Esophagus muscularis mucosa (tissue), 4 donors: ENCODE measurements around the gene LRRC43. TPM values are rescaled to one million over a fixed set of nuclear protein-coding genes. Genes with fewer than 3 reads are reported as not detected.

Source experiments
- DNase-seq: peaks from one replicate; pipeline ENCODE4 v3.0.0-alpha.2; 2017; ENCODE audit errors: extremely low spot score
- H3K27ac ChIP-seq, 4 donors: fragments of 200-600 bp; sonication (generic); replicated peaks in 1 of 4; 1 replicate in 3 of 4; 2 replicates in 1 of 4; pipeline ENCODE4 v1.5.1; 2016 to 2019; ENCODE audit warnings: mild to moderate bottlenecking in 1 of 4
- H3K27me3 ChIP-seq, 4 donors: fragments of 200-600 bp; sonication (generic); one replicate each; pipeline versions ENCODE4 v1.5.1 to v1.6.0; 2016 to 2019
- H3K36me3 ChIP-seq, 4 donors: fragments of 200-600 bp; sonication (generic); one replicate each; pipeline ENCODE4 v1.5.1; 2016 to 2019
- H3K4me1 ChIP-seq, 4 donors: fragments of 200-600 bp; sonication (generic); one replicate each; pipeline ENCODE4 v1.5.1; 2016 to 2019
- H3K4me3 ChIP-seq, 4 donors: fragments of 200-600 bp; sonication (generic); 1 replicate in 2 of 4; 2 replicates in 2 of 4; pipeline ENCODE4 v1.5.1; 2016 to 2019; ENCODE audit warnings: mild to moderate bottlenecking in 4 of 4, moderate library complexity in 1 of 4
- H3K9me3 ChIP-seq, 4 donors: fragments of 200-600 bp; sonication (generic); 1 replicate in 3 of 4; 2 replicates in 1 of 4; pipeline ENCODE4 v1.5.1; 2016 to 2019
- EP300 ChIP-seq: sonication (generic); formaldehyde crosslinking; IDR thresholded peaks from one replicate; pipeline ENCODE4 v1.6.1; 2017; ENCODE audit warnings: antibody characterized with exemption
- POLR2A ChIP-seq: fragments of 450-650 bp; IDR thresholded peaks from one replicate; pipeline ENCODE4 v1.6.1; 2017; ENCODE audit warnings: antibody characterized with exemption, moderate library complexity, mild to moderate bottlenecking, low read depth
- POLR2AphosphoS5 ChIP-seq, 2 donors: sonication (generic); formaldehyde crosslinking; IDR thresholded peaks; one replicate each; pipeline ENCODE4 v1.6.1; 2017; ENCODE audit warnings: antibody characterized with exemption in 2 of 2
- WGBS: methylation state at CpG from one replicate; pipeline ENCODE4 v1.1.5; 2018; 5-methylcytosine and 5-hydroxymethylcytosine counted together
- intact Hi-C: fragments of 100-400 bp; cut with DNase I; formaldehyde crosslinking; loops from one replicate; pipeline ENCODE4 v1.15.1; 2023
- total RNA-seq, 4 donors: library from RNA; depleted of rRNA; stranded (reverse); fragments of >200 nt; gene quantifications; one replicate each; pipeline versions ENCODE4 v1.1.0 to v1.2.1, GENCODE V29; 2016
- TF ChIP-seq, protein P1 (sequence below), 3 experiments: fragments of 200-600 bp in 2 of 3; fragments of 450-650 bp in 1 of 3; sonication (generic) in 2 of 3; IDR thresholded peaks; one replicate each; pipeline ENCODE4 v1.5.1; 2017 to 2019; ENCODE audit warnings: antibody characterized with exemption in 3 of 3, mild to moderate bottlenecking in 2 of 3, moderate library complexity in 1 of 3

The LRRC43 gene
- total RNA-seq, 4 donors from 2014 or later: 0.99 to 2.5 (median 1.3) TPM; not detected in 1

DNA sequence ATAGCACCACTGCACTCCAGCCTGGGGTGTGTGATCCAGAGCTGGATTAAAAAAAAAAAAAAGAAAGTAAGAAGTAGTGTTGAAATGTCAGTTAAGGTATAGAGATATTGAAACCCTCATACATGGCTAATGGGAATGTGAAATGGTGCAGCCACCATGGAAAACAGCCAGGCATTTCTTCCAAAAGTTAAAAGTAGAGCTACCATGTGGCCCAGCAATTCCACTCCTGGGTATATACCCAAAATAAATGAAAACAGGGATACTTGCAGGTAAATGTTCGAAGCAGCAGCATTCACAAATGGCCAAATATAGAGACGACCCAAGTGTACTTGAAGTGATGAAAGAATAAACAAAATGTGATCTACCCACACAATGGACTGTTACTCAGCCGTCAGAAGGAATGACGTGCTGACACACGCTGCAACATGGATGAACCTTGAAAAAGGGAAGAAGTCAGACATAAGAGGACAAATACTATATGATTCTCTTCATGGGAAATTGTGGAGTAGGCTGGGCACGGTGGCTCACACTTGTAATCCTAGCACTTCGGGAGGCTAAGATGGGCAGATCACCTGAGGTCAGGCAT is 24.1 kb upstream of the LRRC43 start:
- no peaks in the 10 kb centered on the region for H3K4me1 ChIP-seq
- H3K4me3 ChIP-seq: no peak overlapping the region
- H3K36me3 ChIP-seq: no peaks in the 10 kb centered on the region
- no peak overlapping the region for H3K27ac ChIP-seq
- H3K27me3 ChIP-seq: no peaks in the 10 kb centered on the region
- no peak for TF ChIP-seq EP300
- no peak for TF ChIP-seq POLR2AphosphoS5 (IDR thresholded peaks at IDR 0.05)
- DNase-seq: no peak
- WGBS: 83% methylated on average over 7 of the region's 7 CpGs
- no peaks in the 10 kb centered on the region for H3K9me3 ChIP-seq
- intact Hi-C loops: no loop called here

DNA sequence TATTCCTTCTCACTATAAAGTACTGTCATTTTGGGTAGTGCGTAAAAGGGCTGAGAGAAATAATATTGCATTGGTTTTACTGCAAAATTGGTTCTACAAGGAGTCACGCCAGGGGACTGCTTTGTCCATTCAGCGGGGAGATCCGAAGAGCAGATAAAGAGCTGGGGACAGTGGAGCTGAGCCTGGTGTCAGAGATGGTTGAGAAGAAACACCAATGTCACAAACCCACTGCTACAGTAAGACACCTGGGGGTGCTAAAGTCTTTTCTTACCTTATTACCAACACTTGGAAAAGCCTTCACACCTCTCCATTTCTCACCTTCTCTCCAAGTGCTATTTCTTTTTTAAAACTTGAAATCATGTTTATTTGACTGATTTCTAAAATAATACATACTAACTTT is 23.0 kb upstream of the LRRC43 start:
- H3K4me3 ChIP-seq: no peak overlapping the region
- H3K4me1 ChIP-seq: no peaks in the 10 kb centered on the region
- no peaks in the 10 kb centered on the region for H3K9me3 ChIP-seq
- H3K27me3 ChIP-seq: no peaks in the 10 kb centered on the region
- 82% methylated on average over 4 of the region's 4 CpGs for WGBS
- intact Hi-C loops: no loop called here
- no peak overlapping the region for H3K27ac ChIP-seq
- H3K36me3 ChIP-seq: no peaks in the 10 kb centered on the region
- DNase-seq: no peak
- TF ChIP-seq, protein P1, sequence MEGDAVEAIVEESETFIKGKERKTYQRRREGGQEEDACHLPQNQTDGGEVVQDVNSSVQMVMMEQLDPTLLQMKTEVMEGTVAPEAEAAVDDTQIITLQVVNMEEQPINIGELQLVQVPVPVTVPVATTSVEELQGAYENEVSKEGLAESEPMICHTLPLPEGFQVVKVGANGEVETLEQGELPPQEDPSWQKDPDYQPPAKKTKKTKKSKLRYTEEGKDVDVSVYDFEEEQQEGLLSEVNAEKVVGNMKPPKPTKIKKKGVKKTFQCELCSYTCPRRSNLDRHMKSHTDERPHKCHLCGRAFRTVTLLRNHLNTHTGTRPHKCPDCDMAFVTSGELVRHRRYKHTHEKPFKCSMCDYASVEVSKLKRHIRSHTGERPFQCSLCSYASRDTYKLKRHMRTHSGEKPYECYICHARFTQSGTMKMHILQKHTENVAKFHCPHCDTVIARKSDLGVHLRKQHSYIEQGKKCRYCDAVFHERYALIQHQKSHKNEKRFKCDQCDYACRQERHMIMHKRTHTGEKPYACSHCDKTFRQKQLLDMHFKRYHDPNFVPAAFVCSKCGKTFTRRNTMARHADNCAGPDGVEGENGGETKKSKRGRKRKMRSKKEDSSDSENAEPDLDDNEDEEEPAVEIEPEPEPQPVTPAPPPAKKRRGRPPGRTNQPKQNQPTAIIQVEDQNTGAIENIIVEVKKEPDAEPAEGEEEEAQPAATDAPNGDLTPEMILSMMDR (IDR thresholded peaks at IDR 0.05): no peak
- no peak for TF ChIP-seq POLR2AphosphoS5 (IDR thresholded peaks at IDR 0.05)
- no peak for TF ChIP-seq POLR2A
- TF ChIP-seq EP300: no peak

DNA sequence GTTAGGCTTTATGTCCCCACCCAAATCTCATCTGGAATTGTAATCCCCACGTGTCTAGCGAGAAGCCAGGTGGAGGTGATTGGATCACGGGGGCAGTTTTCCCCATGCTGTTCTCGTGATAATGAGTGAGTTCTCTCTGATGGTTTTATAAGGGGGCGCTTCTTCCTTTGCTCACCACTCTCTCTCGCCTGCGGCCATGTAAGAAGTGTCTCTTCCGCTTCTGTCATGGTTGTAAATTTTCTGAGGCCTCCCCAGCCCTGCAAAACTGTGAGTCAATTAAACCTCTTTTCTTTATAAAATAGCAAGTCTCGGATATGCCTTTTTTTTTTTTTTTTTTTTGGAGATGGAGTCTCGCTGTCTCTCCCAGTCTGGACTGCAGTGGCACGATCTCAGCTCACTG is 22.2 kb upstream of the LRRC43 start:
- Histone ChIP-seq H3K27ac (no peak overlapping the region), H3K9me3 (no peaks in the 10 kb centered on the region), H3K36me3 (no peaks in the 10 kb centered on the region), H3K27me3 (no peaks in the 10 kb centered on the region), H3K4me1 (no peaks in the 10 kb centered on the region), H3K4me3 (no peak overlapping the region)
- DNase-seq: no peak
- WGBS: 87% methylated on average over 11 of the region's 11 CpGs
- TF ChIP-seq EP300: no peak
- no peak for TF ChIP-seq POLR2A
- TF ChIP-seq POLR2AphosphoS5 (IDR thresholded peaks at IDR 0.05): no peak
- TF ChIP-seq, protein P1 (IDR thresholded peaks at IDR 0.05): no peak
- intact Hi-C loops: no loop called here

DNA sequence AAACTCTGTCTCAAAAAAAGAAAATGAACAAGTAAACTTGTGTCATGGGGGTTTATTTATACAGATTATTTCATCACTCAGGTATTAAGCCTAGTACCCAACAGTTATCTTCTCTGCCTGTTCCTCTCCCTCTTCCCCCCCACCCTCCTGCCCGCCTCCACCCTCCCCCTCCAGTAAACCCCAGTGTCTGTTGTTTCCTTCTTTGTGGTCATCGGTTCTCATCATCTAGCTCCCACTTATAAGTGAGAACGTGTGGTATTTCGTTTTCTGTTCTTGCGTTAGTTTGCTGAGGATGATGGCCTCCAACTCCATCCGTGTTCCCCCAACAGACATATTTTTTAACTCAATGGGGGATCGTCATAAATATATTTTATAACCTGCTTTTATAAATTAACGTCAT is 21.2 kb upstream of the LRRC43 start:
- H3K27ac ChIP-seq: no peak overlapping the region
- no peaks in the 10 kb centered on the region for H3K36me3 ChIP-seq
- no peaks in the 10 kb centered on the region for H3K27me3 ChIP-seq
- no peaks in the 10 kb centered on the region for H3K4me1 ChIP-seq
- WGBS: 73% methylated on average over 8 of the region's 8 CpGs
- no peaks in the 10 kb centered on the region for H3K9me3 ChIP-seq
- intact Hi-C loops: no loop called here
- no peak for DNase-seq
- no peak overlapping the region for H3K4me3 ChIP-seq
- no peak for TF ChIP-seq POLR2AphosphoS5 (IDR thresholded peaks at IDR 0.05)
- TF ChIP-seq POLR2A: no peak
- no peak for TF ChIP-seq EP300
- TF ChIP-seq, protein P1 (IDR thresholded peaks at IDR 0.05): no peak

DNA sequence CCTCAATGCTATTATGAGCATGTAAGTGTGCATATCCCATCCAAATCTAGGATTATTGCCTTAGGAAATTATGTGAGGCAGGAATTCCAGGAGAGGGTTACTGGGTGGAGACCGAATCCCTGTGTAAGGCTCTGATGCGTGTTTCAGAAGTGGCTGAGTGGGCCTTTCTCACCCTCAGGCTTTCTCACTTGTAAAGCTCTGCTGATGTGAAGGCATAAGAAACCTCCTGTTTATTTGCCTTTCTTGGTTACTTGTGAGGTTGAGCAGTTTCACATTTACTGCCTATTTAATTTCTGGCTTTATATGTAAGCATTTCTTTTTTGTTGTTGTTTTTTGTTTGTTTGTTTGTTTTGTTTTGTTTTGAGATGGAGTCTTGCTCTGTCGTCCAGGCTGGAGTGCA is 19.9 kb upstream of the LRRC43 start:
- H3K4me1 ChIP-seq: no peaks in the 10 kb centered on the region
- TF ChIP-seq EP300: no peak
- TF ChIP-seq, protein P1 (IDR thresholded peaks at IDR 0.05): no peak
- no peak for TF ChIP-seq POLR2A
- no peak for TF ChIP-seq POLR2AphosphoS5 (IDR thresholded peaks at IDR 0.05)
- H3K9me3 ChIP-seq: no peaks in the 10 kb centered on the region
- peaks cover 0 to 5% (median 0%) of the 10 kb centered on the region in 4 donors for H3K27me3 ChIP-seq
- no peak for DNase-seq
- no peak overlapping the region for H3K27ac ChIP-seq
- H3K4me3 ChIP-seq: no peak overlapping the region
- no peaks in the 10 kb centered on the region for H3K36me3 ChIP-seq
- WGBS: 79% methylated on average over 3 of the region's 3 CpGs
- intact Hi-C loops: no loop called here
